ENCODE measurements around the gene DHRS7B.

DHRS7B gene

GRCh38 chr17:21239680-21240368 is 113.1 kb downstream of the DHRS7B start:
- no peak overlapping the region for H3K4me3 ChIP-seq (ENCODE audit: low read depth, low read length)
- peak; percentile 42 for TF ChIP-seq CTCF (IDR thresholded peaks at IDR 0.05; ENCODE audit: insufficient read depth, low read length, missing control alignments)
- CTCF ChIA-PET, result interaction anchor here (0.7 to 6.0 kb wide), 9 partner anchors 9 to 120 kb away, joined by 3 to 49 read pairs (median 4); no protein-coding TSS in a partner anchor
- DNase-seq (ENCODE audit: low read depth, low spot score), result no peak
- POLR2A ChIA-PET, result interaction anchor here (0.7 kb wide), 1 partner anchor 40 kb away, joined by 3 read pairs; no protein-coding TSS in a partner anchor

- no peak overlapping the region for H3K4me3 ChIP-seq (ENCODE audit: low read depth, low read length)
- ChIA-PET CTCF (interaction anchor here (0.7 to 6.0 kb wide), 8 partner anchors 10 to 121 kb away, joined by 3 to 49 read pairs (median 4); no protein-coding TSS in a partner anchor), POLR2A (no interaction called here)
- no peak for TF ChIP-seq CTCF (IDR thresholded peaks at IDR 0.05; ENCODE audit: insufficient read depth, low read length, missing control alignments)
- DNase-seq (ENCODE audit: low read depth, low spot score), result no peak
These were observed 113.7 kb downstream of the DHRS7B start for GRCh38 chr17:21240369-21241055.

All from AG04449 (cell line).